ENCODE measurements around the gene KRTAP5-6. TPM values are rescaled to one million over a fixed set of nuclear protein-coding genes. Genes with fewer than 3 reads are reported as not detected.

The KRTAP5-6 gene
- total and polyA plus RNA-seq, 2 donors (not counting 1 experiment from before 2014, with no cell fraction given) = not detected

- WGBS (ENCODE audit: insufficient coverage) = 86% methylated on average over 5 of the region's 7 CpGs
- H3K36me3 ChIP-seq (replicated peaks in 1 of 2; ENCODE audit: control extremely low read depth in 1 of 2, control insufficient read depth in 1 of 2, extremely low read depth in 1 of 2, insufficient read depth in 2 of 2, low read length in 1 of 2) = no peaks in the 10 kb centered on the region
- peaks cover 0 to 22% (median 4%) of the 10 kb centered on the region in 4 experiments for H3K27me3 ChIP-seq (replicated peaks in 1 of 4; ENCODE audit: control extremely low read depth in 1 of 4, control insufficient read depth in 3 of 4, insufficient read depth in 4 of 4, low read length in 3 of 4)
- CTCF ChIA-PET = interaction anchor here (1.3 to 3.0 kb wide), 7 partner anchors 8 to 879 kb away, joined by 5 to 19 read pairs (median 10); no protein-coding TSS in a partner anchor
- H3K4me3 Mint-ChIP-seq = no peak overlapping the region
- H2AFZ ChIP-seq (ENCODE audit: insufficient read depth, low read depth, low read length, poor library complexity, severe bottlenecking) = no peak overlapping the region
- POLR2A ChIA-PET = no interaction called here
- intact Hi-C loops (cut with micrococcal nuclease) = loop anchor here (5.0 kb wide), 1 partner anchor 41 kb away; no protein-coding TSS in a partner anchor
- H4K20me1 ChIP-seq (ENCODE audit: control insufficient read depth, insufficient read depth, low read length, poor library complexity, severe bottlenecking) = no peaks in the 10 kb centered on the region
- H3K9me3 ChIP-seq (ENCODE audit: control extremely low read depth in 1 of 3, control insufficient read depth in 2 of 3, insufficient read depth in 1 of 3, low read length in 2 of 3) = no peaks in the 10 kb centered on the region
- DNase-seq = no peak
- H3K4me2 ChIP-seq (replicated peaks; ENCODE audit: low read depth, low read length, poor library complexity, severe bottlenecking) = no peak overlapping the region
- H3K27ac ChIP-seq (ENCODE audit: low read length in 2 of 2) = no peak overlapping the region
- H3K27ac Mint-ChIP-seq = no peak overlapping the region
- ATAC-seq (ENCODE audit: low read depth) = no peak
- no peaks in the 10 kb centered on the region for H3K79me2 ChIP-seq (ENCODE audit: control insufficient read depth, insufficient read depth, low read length)
- no peaks in the 10 kb centered on the region for H3K9me3 Mint-ChIP-seq (ENCODE audit: insufficient read depth)
- H3K4me3 ChIP-seq (ENCODE audit: control extremely low read depth in 1 of 5, extremely low read depth in 1 of 5, insufficient read depth in 1 of 5, low read depth in 2 of 5, low read length in 4 of 5) = no peak overlapping the region
- peaks cover 0 to 6% of the 10 kb centered on the region in 2 donors for H3K4me1 ChIP-seq (ENCODE audit: control insufficient read depth in 2 of 2, insufficient read depth in 2 of 2, low read length in 2 of 2)
- no peaks in the 10 kb centered on the region for H3K4me1 Mint-ChIP-seq
- peaks cover 35% of the 10 kb centered on the region for H3K27me3 Mint-ChIP-seq
- H3K9ac ChIP-seq (ENCODE audit: low read length) = no peak overlapping the region
- TF ChIP-seq CTCF (IDR thresholded peaks at IDR 0.05) = no peak
- TF ChIP-seq EZH2 (IDR thresholded peaks at IDR 0.05; ENCODE audit: borderline replicate concordance, insufficient read depth, low read depth, low read length, poor library complexity, severe bottlenecking) = no peak
Observed at GRCh38 chr11:1651411-1651980, 45.5 kb upstream of the KRTAP5-6 start.

- ChIA-PET POLR2A (interaction anchor here (0.5 kb wide), 1 partner anchor 124 kb away, joined by 3 read pairs; no protein-coding TSS in a partner anchor), CTCF (interaction anchor here (0.9 to 4.5 kb wide), 34 partner anchors 8 to 879 kb away, joined by 3 to 135 read pairs (median 5); partner anchors contain the start of genes KRTAP5-6 and SYT8)
- peaks cover 0 to 22% (median 4%) of the 10 kb centered on the region in 4 experiments for H3K27me3 ChIP-seq (replicated peaks in 1 of 4; ENCODE audit: control extremely low read depth in 1 of 4, control insufficient read depth in 3 of 4, insufficient read depth in 4 of 4, low read length in 3 of 4)
- H3K27me3 Mint-ChIP-seq = peaks cover 39% of the 10 kb centered on the region
- no peak overlapping the region for H3K9ac ChIP-seq (ENCODE audit: low read length)
- no peak overlapping the region for H2AFZ ChIP-seq (ENCODE audit: insufficient read depth, low read depth, low read length, poor library complexity, severe bottlenecking)
- no peak for DNase-seq
- no peaks in the 10 kb centered on the region for H3K36me3 ChIP-seq (replicated peaks in 1 of 2; ENCODE audit: control extremely low read depth in 1 of 2, control insufficient read depth in 1 of 2, extremely low read depth in 1 of 2, insufficient read depth in 2 of 2, low read length in 1 of 2)
- H3K9me3 ChIP-seq (ENCODE audit: control extremely low read depth in 1 of 3, control insufficient read depth in 2 of 3, insufficient read depth in 1 of 3, low read length in 2 of 3) = no peaks in the 10 kb centered on the region
- H3K79me2 ChIP-seq (ENCODE audit: control insufficient read depth, insufficient read depth, low read length) = no peaks in the 10 kb centered on the region
- no peaks in the 10 kb centered on the region for H4K20me1 ChIP-seq (ENCODE audit: control insufficient read depth, insufficient read depth, low read length, poor library complexity, severe bottlenecking)
- H3K27ac ChIP-seq (ENCODE audit: low read length in 2 of 2) = no peak overlapping the region
- H3K4me1 ChIP-seq (ENCODE audit: control insufficient read depth in 2 of 2, insufficient read depth in 2 of 2, low read length in 2 of 2) = peaks cover 0 to 6% of the 10 kb centered on the region in 2 donors
- H3K4me1 Mint-ChIP-seq = no peaks in the 10 kb centered on the region
- no peak overlapping the region for H3K4me3 ChIP-seq (ENCODE audit: control extremely low read depth in 1 of 5, extremely low read depth in 1 of 5, insufficient read depth in 1 of 5, low read depth in 2 of 5, low read length in 4 of 5)
- no peak for ATAC-seq (ENCODE audit: low read depth)
- no peak overlapping the region for H3K27ac Mint-ChIP-seq
- H3K4me2 ChIP-seq (replicated peaks; ENCODE audit: low read depth, low read length, poor library complexity, severe bottlenecking) = no peak overlapping the region
- TF ChIP-seq CTCF (IDR thresholded peaks at IDR 0.05) (no peak), EZH2 (IDR thresholded peaks at IDR 0.05; ENCODE audit: borderline replicate concordance, insufficient read depth, low read depth, low read length, poor library complexity, severe bottlenecking) (no peak)
- no peaks in the 10 kb centered on the region for H3K9me3 Mint-ChIP-seq (ENCODE audit: insufficient read depth)
- H3K4me3 Mint-ChIP-seq = no peak overlapping the region
- 92% methylated on average over 18 of the region's 19 CpGs for WGBS (ENCODE audit: insufficient coverage)
- intact Hi-C loops (cut with micrococcal nuclease) = loop anchor here (1.0 to 5.0 kb wide), 2 partner anchors 40 to 499 kb away; no protein-coding TSS in a partner anchor
Observed at GRCh38 chr11:1652026-1652425, 45.0 kb upstream of the KRTAP5-6 start.

All from B cell (primary cell).